ENCODE measurements around the gene CEP162. TPM values are rescaled to one million over a fixed set of nuclear protein-coding genes. Genes with fewer than 3 reads are reported as not detected.
"Not testable (repeated sequence)": the region's sequence is repeated elsewhere in the genome, so short reads cannot be mapped to it uniquely, and the experiment has no call there.

CEP162 gene
- total RNA-seq, 2 donors from 2014 or later = 29.7 to 39.2 TPM

- H3K36me3 Mint-ChIP-seq (ENCODE audit: low read depth) = peaks cover 41% of the 10 kb centered on the region
- DNase-seq = no peak
- Histone ChIP-seq H3K4me1 (ENCODE audit: control insufficient read depth, insufficient read depth, low read length) (no peaks in the 10 kb centered on the region), H3K4me3 (ENCODE audit: low read length) (no peak overlapping the region), H3K9me3 (ENCODE audit: control insufficient read depth, low read length) (peaks cover 16% of the 10 kb centered on the region), H3K27ac (ENCODE audit: low read depth, low read length) (no peak overlapping the region), H3K36me3 (ENCODE audit: control insufficient read depth, insufficient read depth, low read length) (peaks cover 23% of the 10 kb centered on the region), H3K9ac (ENCODE audit: extremely low read depth, low read length, poor library complexity, severe bottlenecking) (no peak overlapping the region), H3K27me3 (ENCODE audit: control insufficient read depth, insufficient read depth, low read length, poor library complexity, severe bottlenecking) (no peaks in the 10 kb centered on the region)
- no peak overlapping the region for H3K27ac Mint-ChIP-seq
- H3K9me3 Mint-ChIP-seq = peaks cover 6% of the 10 kb centered on the region
- peaks cover 2% of the 10 kb centered on the region for H3K4me1 Mint-ChIP-seq
- 92 to 100% methylated on average over 1 to 2 of the region's 2 CpGs for WGBS, 2 experiments (ENCODE audit: insufficient coverage in 1 of 2, insufficient read length in 1 of 2)
- TF ChIP-seq CTCF (conservative IDR thresholded peaks at IDR 0.05) = no peak
- H3K4me3 Mint-ChIP-seq = no peak overlapping the region
- no peaks in the 10 kb centered on the region for H3K27me3 Mint-ChIP-seq (ENCODE audit: insufficient read depth)
Measured at GRCh38 chr6:84123186-84123585, 104.3 kb downstream of the CEP162 start.

GRCh38 chr6:84119277-84119676 is 108.2 kb downstream of the CEP162 start:
- Histone ChIP-seq H3K27me3 (ENCODE audit: control insufficient read depth, insufficient read depth, low read length, poor library complexity, severe bottlenecking) (no peaks in the 10 kb centered on the region), H3K4me3 (ENCODE audit: low read length) (no peak overlapping the region), H3K36me3 (ENCODE audit: control insufficient read depth, insufficient read depth, low read length) (peaks cover 9% of the 10 kb centered on the region), H3K4me1 (ENCODE audit: control insufficient read depth, insufficient read depth, low read length) (no peaks in the 10 kb centered on the region), H3K9me3 (ENCODE audit: control insufficient read depth, low read length) (peaks cover 9% of the 10 kb centered on the region), H3K9ac (ENCODE audit: extremely low read depth, low read length, poor library complexity, severe bottlenecking) (no peak overlapping the region), H3K27ac (ENCODE audit: low read depth, low read length) (no peak overlapping the region)
- H3K4me3 Mint-ChIP-seq = no peak overlapping the region
- no peak overlapping the region for H3K27ac Mint-ChIP-seq
- peaks cover 5% of the 10 kb centered on the region for H3K4me1 Mint-ChIP-seq
- peak; percentile 67 for TF ChIP-seq CTCF (conservative IDR thresholded peaks at IDR 0.05)
- no peak for DNase-seq
- peaks cover 25% of the 10 kb centered on the region for H3K36me3 Mint-ChIP-seq (ENCODE audit: low read depth)
- no peaks in the 10 kb centered on the region for H3K27me3 Mint-ChIP-seq (ENCODE audit: insufficient read depth)
- H3K9me3 Mint-ChIP-seq = peaks cover 22% of the 10 kb centered on the region

- Histone ChIP-seq H3K4me3 (ENCODE audit: low read length) (no peak overlapping the region), H3K4me1 (ENCODE audit: control insufficient read depth, insufficient read depth, low read length) (no peaks in the 10 kb centered on the region), H3K9me3 (ENCODE audit: control insufficient read depth, low read length) (no peaks in the 10 kb centered on the region), H3K27ac (ENCODE audit: low read depth, low read length) (no peak overlapping the region), H3K9ac (ENCODE audit: extremely low read depth, low read length, poor library complexity, severe bottlenecking) (no peak overlapping the region), H3K36me3 (ENCODE audit: control insufficient read depth, insufficient read depth, low read length) (no peaks in the 10 kb centered on the region), H3K27me3 (ENCODE audit: control insufficient read depth, insufficient read depth, low read length, poor library complexity, severe bottlenecking) (no peaks in the 10 kb centered on the region)
- peaks cover 19% of the 10 kb centered on the region for H3K9me3 Mint-ChIP-seq
- no peak overlapping the region for H3K4me3 Mint-ChIP-seq
- TF ChIP-seq CTCF (conservative IDR thresholded peaks at IDR 0.05) = no peak
- WGBS, 2 experiments (ENCODE audit: insufficient coverage in 1 of 2, insufficient read length in 1 of 2) = 92 to 100% methylated on average over 1 to 5 of the region's 5 CpGs
- H3K4me1 Mint-ChIP-seq = peaks cover 5% of the 10 kb centered on the region
- no peak for DNase-seq
- peaks cover 14% of the 10 kb centered on the region for H3K36me3 Mint-ChIP-seq (ENCODE audit: low read depth)
- no peak overlapping the region for H3K27ac Mint-ChIP-seq
- no peaks in the 10 kb centered on the region for H3K27me3 Mint-ChIP-seq (ENCODE audit: insufficient read depth)
Measured at GRCh38 chr6:84118191-84118590, 109.3 kb downstream of the CEP162 start.

DNA sequence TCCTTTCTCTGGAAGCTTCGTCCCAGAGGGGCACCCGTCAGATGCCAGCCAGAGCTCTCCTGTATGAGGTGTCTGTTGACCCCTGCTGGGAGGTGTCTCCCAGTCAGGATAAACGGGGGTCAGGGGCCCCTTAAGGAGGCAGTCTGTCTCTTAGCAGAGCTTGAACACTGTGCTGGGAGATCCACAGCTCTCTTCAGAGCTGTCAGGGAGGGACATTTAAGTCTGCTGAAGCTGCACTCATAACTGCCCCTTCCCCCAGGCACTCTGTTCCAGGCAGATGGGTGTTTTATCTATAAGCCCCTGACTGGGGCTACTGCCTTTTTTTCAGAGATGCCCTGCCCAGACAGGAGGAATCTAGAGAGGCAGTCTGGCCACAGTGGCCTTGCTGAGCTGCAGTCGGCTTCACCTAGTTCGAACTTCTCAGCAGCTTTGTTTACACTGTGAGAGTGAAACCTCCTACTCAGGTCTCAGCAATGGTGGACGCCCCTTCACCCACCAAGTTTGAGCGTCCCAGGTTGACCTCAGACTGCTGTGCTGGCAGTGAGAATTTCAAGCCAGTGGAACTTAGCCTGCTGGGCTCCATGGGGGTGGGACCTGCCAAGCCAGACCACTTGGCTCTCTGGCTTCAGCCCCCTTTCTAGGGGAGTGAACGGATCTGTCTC is 112.4 kb downstream of the CEP162 start:
- not testable (repeated sequence) for DNase-seq; H3K4me3 Mint-ChIP-seq; H3K4me3 ChIP-seq (ENCODE audit: low read length); H3K4me1 ChIP-seq (ENCODE audit: control insufficient read depth, insufficient read depth, low read length); H3K27ac Mint-ChIP-seq; H3K36me3 ChIP-seq (ENCODE audit: control insufficient read depth, insufficient read depth, low read length); H3K9ac ChIP-seq (ENCODE audit: extremely low read depth, low read length, poor library complexity, severe bottlenecking); H3K27me3 Mint-ChIP-seq (ENCODE audit: insufficient read depth); H3K36me3 Mint-ChIP-seq (ENCODE audit: low read depth); H3K9me3 ChIP-seq (ENCODE audit: control insufficient read depth, low read length); H3K27ac ChIP-seq (ENCODE audit: low read depth, low read length); H3K27me3 ChIP-seq (ENCODE audit: control insufficient read depth, insufficient read depth, low read length, poor library complexity, severe bottlenecking)
- WGBS, 2 experiments (ENCODE audit: insufficient coverage in 1 of 2, insufficient read length in 1 of 2) = 89 to 90% methylated on average over 4 to 8 of the region's 8 CpGs
- Mint-ChIP-seq H3K9me3 (peaks cover 20% of the 10 kb centered on the region), H3K4me1 (peaks cover 10% of the 10 kb centered on the region)

DNA sequence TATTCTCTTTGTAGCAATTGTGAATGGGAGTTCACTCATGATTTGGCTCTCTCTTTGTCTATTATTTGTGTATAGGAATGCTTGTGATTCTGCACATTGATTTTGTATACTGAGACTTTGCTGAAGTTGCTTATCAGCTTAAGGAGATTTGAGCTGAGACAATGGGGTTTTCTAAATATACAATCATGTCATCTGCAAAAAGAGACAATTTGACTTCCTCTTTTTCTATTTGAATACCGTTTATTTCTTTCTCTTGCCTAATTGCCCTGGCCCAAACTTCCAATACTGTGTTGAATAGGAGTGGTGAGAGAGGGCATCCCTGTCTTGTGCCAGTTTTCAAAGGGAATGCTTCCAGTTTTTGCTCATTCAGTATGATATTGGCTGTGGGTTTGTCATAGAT is 116.1 kb downstream of the CEP162 start:
- H3K4me1 Mint-ChIP-seq; H3K4me1 ChIP-seq (ENCODE audit: control insufficient read depth, insufficient read depth, low read length); H3K36me3 ChIP-seq (ENCODE audit: control insufficient read depth, insufficient read depth, low read length); H3K9me3 ChIP-seq (ENCODE audit: control insufficient read depth, low read length); H3K27ac ChIP-seq (ENCODE audit: low read depth, low read length); H3K27me3 ChIP-seq (ENCODE audit: control insufficient read depth, insufficient read depth, low read length, poor library complexity, severe bottlenecking); H3K27ac Mint-ChIP-seq; H3K9ac ChIP-seq (ENCODE audit: extremely low read depth, low read length, poor library complexity, severe bottlenecking); H3K27me3 Mint-ChIP-seq (ENCODE audit: insufficient read depth); DNase-seq; H3K4me3 Mint-ChIP-seq; H3K36me3 Mint-ChIP-seq (ENCODE audit: low read depth); H3K4me3 ChIP-seq (ENCODE audit: low read length): not testable (repeated sequence)
- H3K9me3 Mint-ChIP-seq = peaks cover 14% of the 10 kb centered on the region
- no CpG with 5 or more reads among the region's 1 CpG for WGBS, 2 experiments (ENCODE audit: insufficient coverage in 1 of 2, insufficient read length in 1 of 2)

All from endodermal cell (in vitro differentiated cells).